GM19025 (cell line): ENCODE data around the gene ENTPD6.
"Not testable (repeated sequence)": the region's sequence is repeated elsewhere in the genome, so short reads cannot be mapped to it uniquely, and the experiment has no call there.

Experiments used
- ATAC-seq: cut with Tn5 transposase; IDR thresholded peaks from one replicate; pipeline ENCODE4 v1.9.1; 2021; ENCODE audit warnings: mild to moderate bottlenecking, low read depth, moderate library complexity; ENCODE audit not compliant: unreplicated experiment

ENTPD6 gene

DNA sequence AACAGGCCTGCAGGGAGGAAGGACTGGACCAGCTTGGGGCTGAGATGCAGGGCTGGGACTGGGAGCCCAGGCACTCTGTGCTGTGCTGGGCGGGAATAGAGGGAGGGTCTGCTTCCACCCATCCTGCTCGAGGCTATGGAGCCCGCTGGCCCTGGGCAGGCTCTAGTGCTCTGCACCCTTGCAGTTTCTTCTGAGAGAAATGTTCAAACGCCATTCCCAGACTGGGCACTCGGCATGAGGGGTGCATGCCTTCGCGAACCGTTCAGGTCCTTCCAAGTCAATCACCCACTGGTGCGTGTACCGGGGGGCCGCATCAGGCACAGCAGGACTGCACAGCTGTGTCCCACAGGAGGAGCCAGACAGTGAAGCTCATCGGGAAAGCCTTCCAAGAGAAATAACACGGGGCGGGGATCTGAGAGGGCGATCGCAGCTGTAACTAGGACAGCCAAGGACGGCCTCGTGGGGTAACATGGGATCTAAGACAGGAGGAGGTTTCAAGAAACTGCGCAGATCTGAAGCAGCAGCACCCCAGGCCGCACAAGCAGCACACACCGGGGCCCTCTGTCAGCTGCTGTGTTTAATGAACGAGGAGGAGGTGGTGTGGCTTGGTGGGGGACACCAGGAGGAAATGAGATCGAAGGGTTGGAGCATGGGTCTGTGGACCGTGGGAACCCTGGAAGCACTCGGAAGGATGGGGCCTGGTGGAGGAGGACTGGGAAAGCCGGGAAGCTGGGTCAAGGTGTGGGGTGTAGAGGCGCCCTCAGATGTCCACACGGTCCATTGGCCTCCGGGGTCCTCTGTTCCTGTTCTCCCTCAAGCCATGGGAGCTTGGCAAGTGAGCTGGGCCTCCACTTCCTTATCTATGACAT is 26.3 kb downstream of the ENTPD6 start:
- no peak for ATAC-seq

DNA sequence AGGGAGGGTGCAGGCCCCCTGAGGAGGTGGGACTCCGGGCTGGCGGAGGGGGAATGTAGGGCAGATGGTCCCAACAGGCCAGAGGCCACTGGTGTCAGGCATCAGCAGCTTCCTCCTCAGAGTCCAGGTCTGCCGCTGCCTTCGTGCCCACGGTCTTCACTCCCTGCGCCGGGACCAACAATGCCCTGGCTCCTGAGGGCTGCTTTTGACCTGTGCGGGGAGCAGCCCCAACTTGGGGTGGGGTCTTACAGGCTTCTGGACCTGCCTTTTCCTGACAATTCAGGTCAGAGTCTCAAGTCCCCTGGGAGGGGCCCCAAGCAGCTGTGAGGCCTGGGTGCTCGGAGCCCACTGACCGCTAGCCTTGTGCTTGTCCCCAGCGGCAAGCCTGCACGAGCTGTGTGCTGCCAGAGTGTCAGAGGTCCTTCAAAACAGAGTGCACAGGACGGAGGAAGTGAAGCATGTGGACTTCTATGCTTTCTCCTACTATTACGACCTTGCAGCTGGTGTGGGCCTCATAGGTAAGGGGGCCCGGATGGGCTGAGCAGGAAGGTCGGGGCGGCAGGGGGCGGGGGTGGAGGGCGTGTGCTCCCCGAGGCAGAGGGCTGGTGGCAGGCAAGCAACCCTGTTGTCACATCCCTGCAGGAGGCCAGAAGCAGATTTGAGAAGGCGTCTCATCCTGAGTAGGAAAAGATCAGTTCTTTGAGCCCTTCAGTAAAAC is 27.1 kb downstream of the ENTPD6 start:
- no peak for ATAC-seq

DNA sequence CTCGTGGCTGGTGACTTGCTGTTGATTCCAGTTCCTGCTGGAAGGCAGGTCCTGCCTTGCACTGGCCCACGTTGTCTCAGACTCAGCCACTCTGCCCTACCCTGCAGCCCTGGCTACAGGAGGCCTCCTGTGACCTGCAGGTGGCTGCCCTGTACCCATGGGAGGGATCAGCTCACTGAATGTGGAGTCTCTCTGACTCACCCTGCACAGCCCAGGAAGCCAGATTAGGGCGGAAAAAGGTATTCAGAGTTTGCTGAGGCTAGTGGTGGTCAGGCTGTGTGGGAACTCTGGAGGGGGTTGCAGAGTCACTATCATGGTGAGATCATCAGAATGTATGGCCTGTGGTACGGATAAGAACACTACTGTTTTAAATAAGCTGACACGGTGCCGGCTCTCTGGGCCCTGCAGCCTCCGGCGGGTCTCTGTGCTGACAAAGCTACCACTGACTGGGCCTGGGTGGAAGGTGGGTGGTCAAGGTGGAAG is 27.7 kb downstream of the ENTPD6 start:
- no peak for ATAC-seq

DNA sequence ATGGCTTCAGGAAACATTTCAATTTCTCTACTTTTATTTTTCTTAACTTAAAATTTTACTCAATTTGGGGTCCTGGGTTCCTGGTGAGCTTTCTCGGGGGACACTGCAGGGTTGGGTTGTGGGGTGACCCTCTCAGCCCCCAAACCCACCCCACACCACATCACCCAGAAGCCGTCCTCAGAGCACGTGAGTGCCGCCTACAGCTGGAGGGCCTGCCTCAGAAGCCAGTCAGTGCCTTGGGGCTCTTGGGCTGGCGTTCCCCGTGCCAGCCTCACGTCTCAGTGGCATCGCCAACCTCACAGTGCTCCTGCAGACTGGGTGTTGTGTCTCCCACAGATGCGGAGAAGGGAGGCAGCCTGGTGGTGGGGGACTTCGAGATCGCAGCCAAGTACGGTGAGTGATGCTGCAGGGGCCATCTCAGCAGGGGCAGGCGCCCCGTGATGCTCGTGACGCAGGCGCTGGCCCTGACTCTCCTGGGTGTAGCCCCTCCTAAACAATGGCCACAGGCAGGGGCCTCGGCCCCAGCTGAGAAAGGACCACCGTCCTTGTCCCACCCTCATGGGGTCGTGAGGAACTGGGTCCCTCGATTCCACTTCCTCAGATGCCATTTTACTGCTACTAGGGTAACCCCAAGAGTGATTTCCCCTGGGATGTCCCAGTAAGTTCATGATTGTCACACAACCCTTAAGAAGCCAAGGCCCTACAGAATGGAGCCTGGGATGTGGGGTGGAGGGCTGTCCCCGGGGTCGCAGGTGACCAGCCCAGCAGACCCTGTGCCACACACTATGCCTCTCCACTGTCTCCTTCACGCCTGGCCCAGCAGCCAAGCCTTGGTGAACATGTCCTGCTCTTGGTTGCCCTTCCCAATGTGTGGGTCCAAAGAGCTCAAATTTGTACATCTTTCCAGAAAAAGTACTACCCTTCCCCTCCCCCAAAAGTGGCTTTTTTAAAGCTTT is 28.5 kb downstream of the ENTPD6 start:
- no peak for ATAC-seq

DNA sequence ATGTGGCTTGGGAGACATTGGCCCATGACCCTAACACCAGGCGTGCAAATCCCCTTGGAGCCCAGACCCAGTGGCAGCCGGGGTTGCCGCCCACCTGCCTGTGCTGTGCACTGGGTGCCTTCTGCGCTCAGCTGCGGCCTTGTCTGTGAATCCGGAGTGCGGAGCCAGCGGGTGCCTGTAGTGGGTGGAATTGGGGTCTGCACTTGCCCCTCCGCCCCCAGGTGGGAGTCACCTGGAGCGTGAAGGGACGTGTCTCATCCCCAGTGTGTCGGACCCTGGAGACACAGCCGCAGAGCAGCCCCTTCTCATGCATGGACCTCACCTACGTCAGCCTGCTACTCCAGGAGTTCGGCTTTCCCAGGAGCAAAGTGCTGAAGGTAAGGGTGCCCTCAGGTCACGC is 29.4 kb downstream of the ENTPD6 start:
- no peak for ATAC-seq

DNA sequence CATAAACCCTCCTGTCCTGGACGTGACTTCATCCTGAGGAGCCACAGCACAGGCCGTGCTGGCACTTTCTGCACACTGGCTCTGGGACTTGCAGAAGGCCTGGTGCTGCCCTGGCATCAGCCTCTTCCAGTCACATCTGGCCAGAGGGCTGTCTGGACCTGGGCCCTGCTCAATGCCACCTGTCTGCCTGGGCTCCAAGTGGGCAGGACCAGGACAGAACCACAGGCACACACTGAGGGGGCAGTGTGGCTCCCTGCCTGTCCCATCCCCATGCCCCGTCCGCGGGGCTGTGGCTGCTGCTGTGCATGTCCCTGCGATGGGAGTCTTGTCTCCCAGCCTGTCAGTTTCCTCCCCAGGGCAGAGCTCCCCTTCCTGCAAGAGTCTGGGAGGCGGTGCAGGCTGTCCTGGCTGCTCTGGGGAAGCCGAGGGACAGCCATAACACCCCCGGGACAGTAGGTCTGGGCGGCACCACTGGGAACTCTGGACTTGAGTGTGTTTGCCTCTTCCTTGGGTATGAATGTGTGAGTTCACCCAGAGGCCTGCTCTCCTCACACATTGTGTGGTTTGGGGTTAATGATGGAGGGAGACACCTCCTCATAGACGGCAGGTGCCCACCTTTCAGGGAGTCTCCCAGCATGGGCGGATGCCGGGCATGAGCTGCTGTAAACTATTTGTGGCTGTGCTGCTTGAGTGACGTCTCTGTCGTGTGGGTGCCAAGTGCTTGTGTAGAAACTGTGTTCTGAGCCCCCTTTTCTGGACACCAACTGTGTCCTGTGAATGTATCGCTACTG is 30.3 kb downstream of the ENTPD6 start:
- ATAC-seq: no peak

DNA sequence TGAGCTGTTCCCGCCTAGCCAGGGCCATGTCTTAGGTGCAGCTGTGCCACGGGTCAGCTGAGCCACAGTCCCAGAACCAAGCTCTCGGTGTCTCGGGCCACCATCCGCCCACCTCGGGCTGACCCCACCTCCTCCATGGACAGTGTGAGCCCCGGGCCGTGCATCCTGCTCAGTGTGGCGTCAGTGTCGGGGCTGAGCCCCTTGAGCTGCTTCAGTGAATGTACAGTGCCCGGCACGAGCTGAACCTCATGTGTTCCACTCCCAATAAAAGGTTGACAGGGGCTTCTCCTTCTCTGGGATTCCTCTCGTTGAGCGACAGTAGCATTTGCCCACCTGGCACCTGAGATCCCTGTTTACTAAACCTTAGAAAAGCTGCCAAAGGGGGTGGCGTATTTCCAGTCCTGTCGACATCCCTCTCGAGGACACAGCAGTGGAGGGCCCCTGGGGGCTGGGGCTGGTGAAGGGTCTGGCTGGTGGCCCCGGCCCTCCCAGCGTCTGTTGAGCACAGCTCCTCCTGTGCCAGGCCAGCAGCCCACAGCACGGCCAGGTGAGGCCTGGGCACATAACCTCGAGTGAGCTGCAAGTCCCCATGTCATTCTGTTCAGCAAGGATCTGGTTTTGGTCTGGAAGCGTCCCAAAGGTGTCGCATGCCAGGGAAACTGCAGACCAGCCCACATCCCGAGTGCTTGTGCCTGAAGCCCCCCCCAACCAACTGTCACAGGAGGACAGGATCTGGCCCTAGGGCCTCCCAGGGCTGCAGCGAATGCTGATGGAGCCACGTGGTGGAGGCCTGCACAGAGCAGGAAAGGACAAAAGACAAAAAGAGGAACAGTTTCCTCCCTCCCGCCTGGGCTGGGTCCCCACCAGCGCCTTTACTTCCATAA is 31.2 kb downstream of the ENTPD6 start:
- no peak for ATAC-seq

DNA sequence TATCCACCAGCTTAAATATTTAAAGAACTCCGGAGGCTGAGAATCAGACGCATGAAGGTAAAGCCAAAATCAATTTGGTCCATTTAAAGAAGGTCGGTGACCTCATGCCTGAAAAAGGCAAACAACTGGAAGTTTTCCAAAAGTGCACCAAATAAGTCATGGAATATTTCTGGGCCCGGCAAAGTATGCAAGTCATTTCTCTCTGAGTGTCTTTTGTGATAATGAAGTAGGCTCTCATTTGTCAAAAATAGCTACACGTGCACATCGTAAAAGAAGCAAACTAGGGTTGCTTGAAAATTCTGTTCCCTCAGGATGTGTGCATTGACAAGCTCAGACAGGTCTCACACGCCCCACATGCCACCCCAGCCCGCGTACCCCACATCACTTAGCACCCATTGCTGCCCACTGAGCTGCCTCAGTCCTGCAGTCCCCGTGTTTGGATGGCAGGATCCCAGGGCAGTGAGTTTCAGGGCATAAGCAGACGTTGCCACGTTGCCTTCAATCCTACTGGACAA is 31.9 kb downstream of the ENTPD6 start:
- no peak for ATAC-seq

DNA sequence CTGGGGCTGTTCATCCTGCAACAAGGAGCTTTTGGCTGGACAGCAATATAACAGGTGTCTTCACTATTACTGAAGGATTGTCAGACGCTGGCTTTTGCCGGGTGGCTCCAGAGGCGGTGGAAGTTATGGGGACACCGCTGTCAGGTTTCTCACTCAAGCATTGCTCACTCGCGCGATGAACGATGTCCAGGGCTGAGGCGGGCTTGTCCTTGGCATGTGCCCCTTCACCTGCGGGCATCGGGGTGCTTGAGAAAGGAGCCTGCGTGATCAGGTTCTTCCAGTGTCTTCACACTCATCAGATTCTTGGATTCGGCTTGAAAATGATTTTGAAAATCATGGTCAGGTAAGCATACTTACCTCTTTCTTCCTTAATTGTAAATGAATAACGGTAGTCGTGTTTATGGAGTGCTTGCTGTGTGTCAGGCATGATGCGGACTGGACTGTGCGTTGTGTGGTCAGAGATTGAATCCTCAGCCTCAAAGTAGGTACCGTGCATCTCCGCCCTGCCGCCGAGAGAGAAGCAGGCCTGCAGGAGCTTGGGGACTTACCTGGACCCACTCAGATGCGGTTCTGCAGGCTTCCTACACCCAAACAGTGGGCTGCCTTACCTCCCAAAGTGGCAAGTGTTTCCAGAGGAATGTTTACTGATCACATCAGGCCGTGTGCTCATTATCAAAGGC is 34.1 kb downstream of the ENTPD6 start:
- ATAC-seq: no peak

DNA sequence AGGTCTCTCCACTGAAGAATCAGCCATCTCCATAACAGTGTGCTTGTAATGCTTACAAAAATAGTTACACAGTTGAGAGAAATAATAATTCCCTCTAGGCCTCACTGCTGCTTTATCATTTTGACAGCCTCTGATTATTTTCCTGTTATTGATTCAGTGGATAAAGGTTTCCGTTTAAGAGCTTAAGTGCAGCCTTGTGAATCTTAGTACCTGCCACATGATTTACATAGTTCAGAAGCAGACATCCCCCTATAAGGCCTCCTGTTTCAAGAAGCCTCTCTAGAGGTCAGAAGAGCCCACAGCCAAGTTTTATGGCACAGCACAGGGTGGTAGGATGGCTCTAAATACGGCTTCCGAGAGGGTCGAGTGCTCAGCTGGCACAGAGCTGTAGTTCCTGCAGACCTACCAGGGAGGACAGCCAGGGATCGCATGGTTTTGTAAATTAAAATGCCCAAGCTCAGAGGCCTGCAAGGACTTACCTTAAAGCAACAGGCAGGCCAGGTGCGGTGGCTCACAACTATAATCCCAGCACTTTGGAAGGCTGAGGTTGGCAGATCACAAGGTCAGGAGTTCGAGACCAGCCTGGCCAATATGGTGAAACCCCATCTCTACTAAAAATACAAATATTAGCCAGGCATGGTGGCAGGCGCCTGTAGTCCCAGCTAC is 34.8 kb downstream of the ENTPD6 start:
- ATAC-seq: peak; percentile 86

DNA sequence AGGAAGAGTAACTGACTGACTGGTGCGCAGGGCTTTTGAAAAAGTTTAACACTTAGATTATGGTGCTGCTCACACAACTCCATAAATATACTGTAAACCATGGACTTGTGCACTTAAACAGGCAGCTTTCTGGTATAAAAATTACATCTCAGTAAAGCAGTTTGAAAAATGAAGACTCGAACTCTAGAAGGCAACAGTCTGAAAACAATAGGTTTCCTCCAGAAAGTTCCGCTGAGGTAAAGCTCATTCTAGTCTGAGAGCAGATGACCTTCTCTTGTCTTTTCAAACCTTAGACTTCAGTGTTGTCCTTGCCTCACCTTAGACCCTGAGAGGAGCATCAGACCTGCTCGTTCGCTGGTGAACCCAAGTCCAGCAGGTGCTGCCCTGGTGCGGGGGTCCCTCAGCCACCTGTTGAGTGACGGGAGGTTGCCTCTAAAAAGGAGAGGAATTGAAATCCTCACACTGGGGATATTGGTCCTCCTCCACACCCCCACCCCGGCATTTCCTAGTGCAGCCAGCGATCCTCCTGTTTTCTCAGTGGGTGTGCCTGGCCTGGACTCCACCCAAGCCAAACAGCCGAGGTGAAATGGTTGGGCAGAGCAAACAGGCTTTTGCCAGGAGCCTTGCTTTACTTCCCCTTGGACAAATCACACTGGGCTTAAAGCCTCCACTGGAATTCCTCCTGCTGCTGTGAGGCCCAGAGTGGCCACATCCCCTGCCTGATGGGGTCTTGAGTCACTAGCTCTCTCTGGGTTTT is 37.7 kb downstream of the ENTPD6 start:
- ATAC-seq: no peak

DNA sequence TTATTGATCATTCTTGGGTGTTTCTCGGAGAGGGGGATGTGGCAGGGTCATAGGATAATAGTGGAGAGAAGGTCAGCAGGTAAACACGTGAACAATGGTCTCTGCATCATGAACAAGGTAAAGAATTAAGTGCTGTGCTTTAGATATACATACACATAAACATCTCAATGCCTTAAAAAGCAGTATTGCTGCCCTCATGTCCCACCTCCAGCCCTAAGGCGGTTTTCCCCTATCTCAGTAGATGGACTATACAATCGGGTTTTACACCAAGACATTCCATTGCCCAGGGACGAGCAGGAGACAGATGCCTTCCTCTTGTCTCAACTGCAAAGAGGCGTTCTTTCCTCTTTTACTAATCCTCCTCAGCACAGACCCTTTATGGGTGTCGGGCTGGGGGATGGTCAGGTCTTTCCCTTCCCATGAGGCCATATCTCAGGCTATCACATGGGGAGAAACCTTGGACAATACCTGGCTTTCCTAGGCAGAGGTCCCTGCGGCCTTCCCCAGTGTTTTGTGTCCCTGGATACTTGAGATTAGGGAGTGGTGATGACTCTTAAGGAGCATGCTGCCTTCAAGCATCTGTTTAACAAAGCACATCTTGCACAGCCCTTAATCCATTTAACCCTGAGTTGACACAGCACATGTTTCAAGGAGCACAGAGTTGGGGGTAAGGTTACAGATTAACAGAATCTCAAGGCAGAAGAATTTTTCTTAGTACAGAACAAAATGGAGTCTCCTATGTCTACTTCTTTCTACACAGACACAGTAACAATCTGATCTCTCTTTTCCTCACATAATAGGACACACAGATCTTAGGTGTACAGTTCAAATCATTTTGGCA is 38.7 kb downstream of the ENTPD6 start:
- not testable (repeated sequence) for ATAC-seq

DNA sequence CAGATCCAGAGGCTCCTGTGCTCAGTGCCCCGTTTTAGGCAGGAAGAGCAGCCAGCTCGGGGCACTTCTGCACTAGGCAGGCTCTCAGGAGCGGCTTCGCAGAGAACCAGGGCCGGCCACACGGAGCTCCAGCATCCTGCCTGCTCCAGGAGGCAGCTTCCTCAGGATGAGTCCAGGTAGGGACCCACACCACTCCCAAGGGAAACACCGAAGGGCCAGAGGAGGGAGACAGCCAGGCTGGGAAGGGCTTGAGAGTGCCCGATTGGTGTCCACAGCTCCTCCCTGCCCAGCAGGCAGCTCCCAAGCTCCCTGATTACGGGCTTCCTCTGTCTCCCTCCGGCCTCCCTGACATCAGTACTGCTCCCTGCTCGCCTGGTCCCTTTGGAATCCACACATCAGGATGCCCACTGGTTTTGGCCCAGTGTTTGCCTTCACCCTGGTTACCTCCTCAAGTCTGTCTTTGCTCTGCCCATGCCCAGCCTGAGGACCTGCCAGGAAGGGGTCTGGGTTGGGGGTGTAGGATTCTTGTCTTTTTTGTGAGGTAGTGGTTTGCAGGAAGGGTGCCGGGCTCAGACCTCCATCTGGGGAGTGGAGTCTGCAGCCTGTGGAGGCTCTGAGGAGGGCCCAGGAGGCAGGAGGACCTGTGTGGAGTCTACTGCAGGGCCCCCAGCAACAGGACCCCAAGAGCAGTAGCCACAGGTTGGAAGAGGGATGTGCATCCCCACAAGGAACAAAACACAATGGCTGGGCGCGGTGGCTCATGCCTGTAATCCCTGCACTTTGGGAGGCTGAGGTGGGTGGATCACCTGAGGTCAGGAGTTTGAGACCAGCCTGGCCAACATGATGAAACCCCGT is 41.2 kb downstream of the ENTPD6 start:
- no peak for ATAC-seq

DNA sequence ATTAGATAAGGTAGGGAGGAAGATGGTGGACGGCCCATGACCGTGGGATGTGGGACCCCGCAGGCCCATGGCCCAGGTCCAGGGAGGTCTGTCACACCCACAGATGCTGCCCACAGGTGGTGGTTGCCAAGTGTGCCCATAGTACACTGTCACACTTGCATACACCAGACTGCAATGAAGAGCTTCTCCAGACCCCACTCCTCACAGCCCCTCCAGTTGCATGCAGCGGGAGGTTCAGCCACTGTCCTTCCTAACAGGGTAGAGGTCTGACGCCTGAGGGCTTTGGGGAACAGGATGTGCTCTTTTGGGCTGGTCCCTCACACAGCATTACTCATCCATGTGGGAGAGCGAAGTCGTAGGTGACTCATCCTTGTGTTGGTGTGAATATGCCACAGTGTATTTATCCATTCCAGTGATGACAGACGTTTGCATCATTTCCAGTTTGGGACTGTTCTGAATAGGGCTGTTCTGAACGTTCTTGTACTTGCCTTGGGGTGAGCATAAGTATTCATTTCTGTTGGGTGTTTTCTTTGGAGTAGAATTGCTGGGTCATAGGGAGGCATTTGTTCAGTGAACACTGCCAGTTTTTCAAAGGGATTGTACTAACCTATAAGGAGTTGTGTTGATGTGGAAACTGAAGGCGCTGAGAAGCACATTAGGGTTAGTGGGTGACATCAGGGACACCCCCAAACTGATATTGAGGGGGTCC is 42.3 kb downstream of the ENTPD6 start:
- no peak for ATAC-seq
